GM21528 (cell line): ENCODE results near the gene C19orf33.

Source experiments
- ATAC-seq: cut with Tn5 transposase; IDR thresholded peaks from one replicate; pipeline ENCODE4 v1.9.1; 2021; ENCODE audit warnings: mild to moderate bottlenecking, moderate library complexity; ENCODE audit not compliant: unreplicated experiment, low FRiP score

C19orf33 gene

GRCh38 chr19:38278751-38279150, 25.3 kb upstream of the C19orf33 start:
- no peak for ATAC-seq

- ATAC-seq: no peak
Observed at GRCh38 chr19:38280030-38280921, 23.8 kb upstream of the C19orf33 start.

- no peak for ATAC-seq
Observed at GRCh38 chr19:38281811-38282566, 22.1 kb upstream of the C19orf33 start.

GRCh38 chr19:38283271-38283670, 20.8 kb upstream of the C19orf33 start:
- no peak for ATAC-seq

- no peak for ATAC-seq
Observed at GRCh38 chr19:38284422-38284821, 19.6 kb upstream of the C19orf33 start.

GRCh38 chr19:38285567-38285966, 18.5 kb upstream of the C19orf33 start:
- no peak for ATAC-seq

DNA sequence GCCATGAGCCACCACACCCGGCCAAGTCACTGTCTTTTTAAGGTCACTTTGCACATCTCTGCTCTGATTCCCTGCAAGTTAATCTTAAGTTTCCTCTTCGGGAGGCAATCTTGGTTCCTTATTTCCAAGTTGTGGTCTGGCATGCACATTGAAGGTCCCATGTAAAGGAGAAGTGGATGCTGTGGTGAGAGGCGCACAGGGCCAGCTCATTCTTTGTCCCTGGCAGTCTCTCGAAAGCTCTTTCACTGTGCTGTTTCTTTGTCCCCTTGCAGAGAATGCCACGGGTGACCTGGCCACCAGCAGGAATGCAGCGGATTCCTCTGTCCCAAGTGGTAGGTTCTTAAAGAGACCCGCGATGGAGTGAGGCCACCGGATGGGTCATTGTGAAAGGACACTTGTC, 16.4 kb upstream of the C19orf33 start:
- no peak for ATAC-seq

DNA sequence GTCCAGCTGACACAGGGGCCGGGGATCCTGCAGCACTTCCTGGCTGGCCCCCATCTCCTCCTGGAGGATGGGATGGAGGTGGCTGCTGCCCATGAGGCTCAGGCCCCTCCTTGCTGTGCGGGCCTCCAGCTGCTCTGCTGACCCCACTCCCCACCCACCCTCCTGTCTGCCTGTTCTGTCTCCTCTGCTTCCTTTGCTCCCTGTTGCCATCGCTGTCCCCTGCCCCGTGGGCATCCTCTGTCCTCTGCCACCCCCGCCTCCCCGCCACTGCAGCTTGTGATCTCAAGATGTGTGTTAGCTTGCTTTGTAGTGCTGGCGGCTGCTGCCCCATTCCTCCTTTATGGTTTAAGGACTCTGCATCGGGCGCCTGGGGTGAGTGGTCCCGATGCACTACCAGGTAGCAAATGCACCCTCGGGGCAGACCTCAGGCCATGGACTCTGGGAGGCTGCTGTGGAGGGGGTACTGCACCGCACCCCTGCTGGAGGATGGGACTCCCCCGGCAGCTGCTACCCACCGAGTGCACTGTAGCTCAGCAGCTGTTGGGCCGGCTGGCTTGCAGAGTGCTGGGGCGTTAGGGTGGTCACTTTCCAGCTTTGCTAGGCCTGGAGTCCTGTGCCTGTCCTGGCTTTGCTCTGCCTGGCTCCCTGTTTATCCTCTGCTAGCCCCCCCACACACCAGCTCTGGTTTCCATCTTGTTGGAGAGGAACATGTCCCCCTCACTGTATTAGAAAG, 15.8 kb upstream of the C19orf33 start:
- no peak for ATAC-seq

- no peak for ATAC-seq
Observed at GRCh38 chr19:38289955-38290354, 14.1 kb upstream of the C19orf33 start.

- ATAC-seq: no peak
Observed at GRCh38 chr19:38290631-38291147, 13.4 kb upstream of the C19orf33 start.

- ATAC-seq: no peak
Observed at GRCh38 chr19:38291855-38292254, 12.2 kb upstream of the C19orf33 start.

DNA sequence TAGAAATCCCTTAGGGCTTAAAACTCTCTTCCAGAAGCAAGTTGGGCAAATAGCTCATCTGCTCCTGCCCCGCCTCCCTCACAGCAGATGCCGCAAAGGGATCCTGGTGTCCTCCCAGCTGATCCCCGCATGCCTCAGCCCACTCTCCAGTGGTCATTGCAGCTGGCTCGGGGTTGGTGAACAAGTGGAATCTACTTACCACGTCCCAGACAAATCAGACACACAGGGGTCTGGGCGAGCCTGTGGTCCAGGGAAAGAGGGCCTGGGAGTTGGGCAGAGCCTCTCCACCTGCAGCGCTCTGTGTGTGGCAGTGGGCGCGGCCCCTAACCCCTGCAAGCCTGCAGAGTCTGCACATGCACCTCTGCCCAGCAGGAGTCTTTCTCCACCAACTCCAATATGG, 10.8 kb upstream of the C19orf33 start:
- no peak for ATAC-seq

DNA sequence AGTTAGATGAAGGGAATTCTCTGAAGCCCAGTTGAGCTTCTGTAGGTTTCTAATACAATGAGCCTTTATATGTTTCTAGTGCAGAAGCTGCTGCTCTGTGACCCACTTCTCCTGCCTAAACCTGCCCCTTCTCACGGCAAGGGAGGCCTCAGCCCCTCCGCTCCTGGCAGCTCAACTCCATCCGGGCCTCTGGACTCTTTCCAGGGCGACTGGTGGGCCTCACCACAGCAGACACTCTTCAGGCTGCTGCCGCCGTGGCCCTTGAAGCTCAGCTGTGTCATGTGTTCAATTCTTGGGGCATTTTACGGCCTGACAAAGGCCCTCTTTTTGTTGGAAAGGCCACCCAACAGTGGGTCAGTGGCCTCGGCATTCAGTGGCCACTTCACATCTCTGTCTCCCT, 10.0 kb upstream of the C19orf33 start:
- no peak for ATAC-seq

- no peak for ATAC-seq
Observed at GRCh38 chr19:38298821-38299680, 5.0 kb upstream of the C19orf33 start.

DNA sequence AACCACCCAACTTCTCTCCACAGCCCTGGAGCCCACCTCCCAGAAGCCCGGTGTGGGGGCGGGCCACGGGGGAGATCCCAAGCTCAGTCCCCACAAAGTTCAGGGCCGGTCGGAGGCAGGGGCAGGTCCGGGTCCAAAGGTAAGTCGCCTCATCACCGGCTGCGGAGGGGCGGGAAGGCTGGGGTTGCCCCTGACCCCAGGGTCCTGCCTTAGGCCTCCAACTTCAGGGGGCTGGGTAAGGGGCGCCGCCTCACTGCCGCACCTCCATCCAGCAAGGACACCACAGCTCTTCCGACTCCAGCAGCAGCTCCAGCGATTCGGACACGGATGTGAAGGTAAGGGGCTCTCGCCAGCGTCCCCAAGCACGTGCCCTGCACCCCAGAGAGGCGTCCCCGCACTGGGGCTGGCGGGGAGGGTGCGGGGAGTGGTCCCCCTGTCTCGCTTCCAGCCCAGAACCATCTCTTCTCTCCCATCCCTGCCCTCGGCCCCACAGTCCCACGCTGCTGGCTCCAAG, 358 bp downstream of the C19orf33 start:
- no peak for ATAC-seq

DNA sequence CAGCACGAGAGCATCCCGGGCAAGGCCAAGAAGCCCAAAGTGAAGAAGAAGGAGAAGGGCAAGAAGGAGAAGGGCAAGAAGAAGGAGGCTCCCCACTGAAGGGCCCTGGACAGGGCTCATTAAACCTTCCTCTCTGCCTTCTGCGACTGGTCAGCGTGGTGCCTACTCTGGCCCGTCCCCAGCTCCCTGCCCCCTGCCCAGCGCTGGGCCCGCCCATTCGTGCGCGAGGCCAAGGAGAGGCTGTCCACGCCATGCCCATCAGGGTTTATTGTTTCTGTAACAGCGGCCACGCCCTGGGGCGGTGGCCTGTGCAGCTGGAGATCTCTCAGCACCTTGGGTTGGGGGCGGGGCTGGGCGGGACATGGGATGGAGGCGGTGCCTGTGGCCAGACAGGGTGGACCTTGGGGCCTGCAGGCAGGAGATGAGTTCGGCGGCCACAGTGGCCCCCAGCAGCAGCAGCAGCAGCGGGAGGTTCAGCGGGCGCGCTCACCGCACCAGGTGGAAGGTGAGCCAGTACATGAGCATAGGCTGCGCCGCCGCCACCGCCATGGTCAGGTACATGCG, 897 bp downstream of the C19orf33 start:
- no peak for ATAC-seq

DNA sequence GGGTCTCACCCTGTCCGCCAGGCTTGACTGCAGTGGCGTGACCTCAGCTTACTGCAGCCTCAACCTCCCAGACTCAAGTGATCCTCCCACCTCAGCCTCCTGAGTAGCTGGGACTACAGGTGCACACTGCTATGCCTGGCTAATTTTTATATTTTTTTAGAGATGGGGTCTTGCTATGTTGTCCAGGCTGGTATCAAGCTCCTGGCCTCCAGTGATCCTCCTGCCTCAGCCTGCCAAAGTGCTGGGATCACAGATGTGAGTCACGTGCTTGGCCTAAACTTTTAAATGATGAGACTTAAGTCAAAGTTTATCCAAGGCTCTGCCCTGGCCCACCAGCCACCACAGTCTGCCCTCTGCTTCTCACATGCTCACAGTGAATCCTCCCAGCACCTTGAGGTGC, 2.2 kb downstream of the C19orf33 start:
- no peak for ATAC-seq

GRCh38 chr19:38307076-38307475, 3.0 kb downstream of the C19orf33 start:
- no peak for ATAC-seq

DNA sequence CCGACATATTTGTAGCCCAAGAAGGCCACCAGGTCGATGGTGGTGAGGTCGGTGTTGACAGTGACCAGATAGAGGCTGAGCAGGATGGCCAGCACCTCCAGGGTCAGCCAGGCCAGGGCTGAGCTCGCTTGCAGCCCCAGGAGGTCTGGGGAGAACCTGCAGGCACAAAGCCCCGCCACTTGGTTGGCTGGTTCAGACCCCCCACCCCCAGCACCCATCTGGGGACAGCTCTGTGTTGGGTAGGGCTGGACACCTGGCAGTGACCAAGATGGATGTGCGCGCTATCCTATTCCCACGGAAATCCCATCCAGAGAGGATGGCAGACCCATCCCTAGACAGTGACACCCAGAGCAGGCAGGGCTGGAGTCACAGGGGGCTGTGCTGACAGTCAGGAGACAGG, 3.5 kb downstream of the C19orf33 start:
- no peak for ATAC-seq
